ENCODE results near the gene APBA1. TPM values are rescaled to one million over a fixed set of nuclear protein-coding genes. Genes with fewer than 3 reads are reported as not detected.

APBA1 gene
- total and polyA plus RNA-seq, 2 donors (not counting 1 experiment from before 2014, with no cell fraction given) = 0.01 to 0.05 TPM

DNA sequence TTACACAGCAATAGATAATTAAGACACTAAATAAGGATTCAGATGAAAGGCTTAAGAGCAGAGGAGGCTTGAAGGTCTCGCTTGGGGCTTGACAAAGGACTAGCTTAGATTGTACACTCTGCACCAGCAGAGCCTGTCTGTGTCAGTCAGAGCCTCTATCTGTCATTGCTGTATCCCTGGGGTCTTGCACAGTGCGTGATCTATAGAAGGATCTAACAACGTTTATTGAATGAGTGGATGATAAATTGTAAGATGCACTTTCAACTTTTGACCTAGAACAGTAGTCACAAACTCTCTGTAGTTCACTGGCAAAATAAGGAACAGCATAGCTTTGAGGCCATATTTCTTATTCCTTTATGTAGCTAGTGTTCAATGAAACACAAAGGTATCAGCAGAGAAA lies 173.7 kb downstream of the APBA1 start:
- Histone ChIP-seq H3K9ac (ENCODE audit: low read length) (no peak overlapping the region), H4K20me1 (ENCODE audit: control insufficient read depth, insufficient read depth, low read length, poor library complexity, severe bottlenecking) (no peaks in the 10 kb centered on the region), H2AFZ (ENCODE audit: insufficient read depth, low read depth, low read length, poor library complexity, severe bottlenecking) (no peak overlapping the region), H3K4me1 (ENCODE audit: control insufficient read depth in 2 of 2, insufficient read depth in 2 of 2, low read length in 2 of 2) (no peaks in the 10 kb centered on the region), H3K4me2 (replicated peaks; ENCODE audit: low read depth, low read length, poor library complexity, severe bottlenecking) (no peak overlapping the region), H3K27ac (ENCODE audit: low read length in 2 of 2) (no peak overlapping the region), H3K4me3 (ENCODE audit: control extremely low read depth in 1 of 5, extremely low read depth in 1 of 5, insufficient read depth in 1 of 5, low read depth in 2 of 5, low read length in 4 of 5) (no peak overlapping the region), H3K27me3 (replicated peaks in 1 of 4; ENCODE audit: control extremely low read depth in 1 of 4, control insufficient read depth in 3 of 4, insufficient read depth in 4 of 4, low read length in 3 of 4) (no peaks in the 10 kb centered on the region), H3K9me3 (ENCODE audit: control extremely low read depth in 1 of 3, control insufficient read depth in 2 of 3, insufficient read depth in 1 of 3, low read length in 2 of 3) (no peaks in the 10 kb centered on the region), H3K36me3 (replicated peaks in 1 of 2; ENCODE audit: control extremely low read depth in 1 of 2, control insufficient read depth in 1 of 2, extremely low read depth in 1 of 2, insufficient read depth in 2 of 2, low read length in 1 of 2) (no peaks in the 10 kb centered on the region), H3K79me2 (ENCODE audit: control insufficient read depth, insufficient read depth, low read length) (no peaks in the 10 kb centered on the region)
- intact Hi-C loops (cut with micrococcal nuclease) = no loop called here
- TF ChIP-seq EZH2 (IDR thresholded peaks at IDR 0.05; ENCODE audit: borderline replicate concordance, insufficient read depth, low read depth, low read length, poor library complexity, severe bottlenecking) = no peak
- TF ChIP-seq, protein P1, sequence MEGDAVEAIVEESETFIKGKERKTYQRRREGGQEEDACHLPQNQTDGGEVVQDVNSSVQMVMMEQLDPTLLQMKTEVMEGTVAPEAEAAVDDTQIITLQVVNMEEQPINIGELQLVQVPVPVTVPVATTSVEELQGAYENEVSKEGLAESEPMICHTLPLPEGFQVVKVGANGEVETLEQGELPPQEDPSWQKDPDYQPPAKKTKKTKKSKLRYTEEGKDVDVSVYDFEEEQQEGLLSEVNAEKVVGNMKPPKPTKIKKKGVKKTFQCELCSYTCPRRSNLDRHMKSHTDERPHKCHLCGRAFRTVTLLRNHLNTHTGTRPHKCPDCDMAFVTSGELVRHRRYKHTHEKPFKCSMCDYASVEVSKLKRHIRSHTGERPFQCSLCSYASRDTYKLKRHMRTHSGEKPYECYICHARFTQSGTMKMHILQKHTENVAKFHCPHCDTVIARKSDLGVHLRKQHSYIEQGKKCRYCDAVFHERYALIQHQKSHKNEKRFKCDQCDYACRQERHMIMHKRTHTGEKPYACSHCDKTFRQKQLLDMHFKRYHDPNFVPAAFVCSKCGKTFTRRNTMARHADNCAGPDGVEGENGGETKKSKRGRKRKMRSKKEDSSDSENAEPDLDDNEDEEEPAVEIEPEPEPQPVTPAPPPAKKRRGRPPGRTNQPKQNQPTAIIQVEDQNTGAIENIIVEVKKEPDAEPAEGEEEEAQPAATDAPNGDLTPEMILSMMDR (IDR thresholded peaks at IDR 0.05) = no peak
- CTCF ChIA-PET = no interaction called here
- no peak for DNase-seq
- H3K27ac Mint-ChIP-seq = no peak overlapping the region
- H3K9me3 Mint-ChIP-seq (ENCODE audit: insufficient read depth) = no peaks in the 10 kb centered on the region
- POLR2A ChIA-PET = no interaction called here
- 100% methylated on average over 2 of the region's 3 CpGs for WGBS (ENCODE audit: insufficient coverage)
- H3K4me3 Mint-ChIP-seq = no peak overlapping the region
- no peaks in the 10 kb centered on the region for H3K4me1 Mint-ChIP-seq
- ATAC-seq (ENCODE audit: low read depth) = no peak
- H3K27me3 Mint-ChIP-seq = no peaks in the 10 kb centered on the region

DNA sequence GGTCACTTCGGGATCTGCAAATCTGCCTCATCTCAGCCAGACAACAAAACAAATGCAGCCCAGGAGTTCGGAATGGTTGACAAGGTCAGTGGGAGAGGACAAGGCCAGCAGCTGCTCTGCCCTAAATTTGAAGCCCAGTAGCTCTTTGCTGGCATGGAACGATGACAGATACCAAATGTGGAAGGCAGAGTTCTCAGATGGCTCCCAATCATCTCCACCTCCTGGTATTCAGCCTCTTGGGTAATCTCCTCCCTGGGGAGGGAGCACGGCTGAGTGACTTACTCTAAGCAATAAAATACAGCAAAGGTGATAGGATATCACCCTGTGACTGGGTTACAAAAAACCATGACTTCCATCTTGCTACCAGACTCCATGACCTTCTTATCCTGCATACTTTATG lies 174.4 kb downstream of the APBA1 start:
- no peak overlapping the region for H3K4me3 ChIP-seq (ENCODE audit: control extremely low read depth in 1 of 5, extremely low read depth in 1 of 5, insufficient read depth in 1 of 5, low read depth in 2 of 5, low read length in 4 of 5)
- Mint-ChIP-seq H3K27me3 (no peaks in the 10 kb centered on the region), H3K27ac (no peak overlapping the region), H3K4me3 (no peak overlapping the region), H3K4me1 (no peaks in the 10 kb centered on the region), H3K9me3 (ENCODE audit: insufficient read depth) (no peaks in the 10 kb centered on the region)
- H2AFZ ChIP-seq (ENCODE audit: insufficient read depth, low read depth, low read length, poor library complexity, severe bottlenecking) = no peak overlapping the region
- no peak overlapping the region for H3K27ac ChIP-seq (ENCODE audit: low read length in 2 of 2)
- no peak overlapping the region for H3K4me2 ChIP-seq (replicated peaks; ENCODE audit: low read depth, low read length, poor library complexity, severe bottlenecking)
- intact Hi-C loops (cut with micrococcal nuclease) = no loop called here
- ChIA-PET POLR2A (no interaction called here), CTCF (no interaction called here)
- no peaks in the 10 kb centered on the region for H3K4me1 ChIP-seq (ENCODE audit: control insufficient read depth in 2 of 2, insufficient read depth in 2 of 2, low read length in 2 of 2)
- TF ChIP-seq, protein P1 (IDR thresholded peaks at IDR 0.05) = no peak
- TF ChIP-seq EZH2 (IDR thresholded peaks at IDR 0.05; ENCODE audit: borderline replicate concordance, insufficient read depth, low read depth, low read length, poor library complexity, severe bottlenecking) = no peak
- no peak overlapping the region for H3K9ac ChIP-seq (ENCODE audit: low read length)
- no peak for DNase-seq
- WGBS (ENCODE audit: insufficient coverage) = 60% methylated on average over 2 of the region's 4 CpGs
- no peaks in the 10 kb centered on the region for H3K27me3 ChIP-seq (replicated peaks in 1 of 4; ENCODE audit: control extremely low read depth in 1 of 4, control insufficient read depth in 3 of 4, insufficient read depth in 4 of 4, low read length in 3 of 4)
- H4K20me1 ChIP-seq (ENCODE audit: control insufficient read depth, insufficient read depth, low read length, poor library complexity, severe bottlenecking) = no peaks in the 10 kb centered on the region
- H3K36me3 ChIP-seq (replicated peaks in 1 of 2; ENCODE audit: control extremely low read depth in 1 of 2, control insufficient read depth in 1 of 2, extremely low read depth in 1 of 2, insufficient read depth in 2 of 2, low read length in 1 of 2) = no peaks in the 10 kb centered on the region
- H3K79me2 ChIP-seq (ENCODE audit: control insufficient read depth, insufficient read depth, low read length) = no peaks in the 10 kb centered on the region
- no peak for ATAC-seq (ENCODE audit: low read depth)
- no peaks in the 10 kb centered on the region for H3K9me3 ChIP-seq (ENCODE audit: control extremely low read depth in 1 of 3, control insufficient read depth in 2 of 3, insufficient read depth in 1 of 3, low read length in 2 of 3)

Measured in B cell (primary cell).